Neural crest cell (in vitro differentiated cells): ENCODE results near the gene RXFP1. TPM values are rescaled to one million over a fixed set of nuclear protein-coding genes. Genes with fewer than 3 reads are reported as not detected.

Experiments
- DNase-seq: peaks from one replicate; pipeline ENCODE4 v3.0.0; 2021; ENCODE audit warnings: low read depth, mixed read lengths, low spot score
- H3K27ac Mint-ChIP-seq: one replicate; pipeline ENCODE4 v1.8.0; 2021; ENCODE audit warnings: mild to moderate bottlenecking, mixed read lengths; ENCODE audit not compliant: unreplicated experiment
- H3K27me3 Mint-ChIP-seq: 2 replicates; pipeline ENCODE4 v1.8.0; 2021; ENCODE audit warnings: low read depth, mild to moderate bottlenecking, mixed read lengths
- H3K36me3 Mint-ChIP-seq: 2 replicates; pipeline ENCODE4 v1.8.0; 2021; ENCODE audit warnings: low read depth, mild to moderate bottlenecking, mixed read lengths
- H3K4me1 Mint-ChIP-seq: 2 replicates; pipeline ENCODE4 v1.8.0; 2021; ENCODE audit warnings: mixed read lengths
- H3K4me3 Mint-ChIP-seq: one replicate; pipeline ENCODE4 v1.8.0; 2021; ENCODE audit warnings: mild to moderate bottlenecking, mixed read lengths
- H3K9me3 Mint-ChIP-seq: 2 replicates; pipeline ENCODE4 v1.8.0; 2021; ENCODE audit warnings: mixed read lengths
- CTCF ChIP-seq: fragments of 200-600 bp; sonication (generic); conservative IDR thresholded peaks from 2 replicates; pipeline ENCODE4 v1.5.0; 2021; ENCODE audit warnings: antibody characterized with exemption, mild to moderate bottlenecking
- long read RNA-seq: library from polyadenylated mRNA; unstranded; transcript quantifications from one replicate; pipeline ENCODE4 v2.0.0, GENCODE V29; 2020
- total RNA-seq: library from RNA; stranded (reverse); gene quantifications from 2 replicates; pipeline ENCODE4 v1.2.1, GENCODE V29; 2021

RXFP1 gene
- total RNA-seq, result not detected in 2 replicates
- long read RNA-seq, result 0 reads

GRCh38 chr4:158521484-158522088 is at the start of gene RXFP1:
Gene RXFP1 (plus strand): TSS chr4:158521882. CDS start chr4:158521977, 95 bp downstream.
- H3K36me3 Mint-ChIP-seq, result no peaks in the 10 kb centered on the region
- no peaks in the 10 kb centered on the region for H3K9me3 Mint-ChIP-seq
- no peak within 1 kb of the TSS for H3K4me3 Mint-ChIP-seq
- no peaks in the 10 kb centered on the region for H3K4me1 Mint-ChIP-seq
- TF ChIP-seq CTCF, result no peak
- DNase-seq, result no peak
- H3K27ac Mint-ChIP-seq, result no peak within 1 kb of the TSS
- H3K27me3 Mint-ChIP-seq, result no peaks in the 10 kb centered on the region

- Mint-ChIP-seq H3K9me3 (peaks cover 4% of the 10 kb centered on the region), H3K36me3 (no peaks in the 10 kb centered on the region), H3K27ac (no peak overlapping the region), H3K27me3 (peaks cover 7% of the 10 kb centered on the region), H3K4me3 (no peak overlapping the region), H3K4me1 (no peaks in the 10 kb centered on the region)
- TF ChIP-seq CTCF, result no peak
- no peak for DNase-seq
Measured at GRCh38 chr4:158481811-158482210, 39.9 kb upstream of the RXFP1 start.

GRCh38 chr4:158484173-158484885 is 37.4 kb upstream of the RXFP1 start:
- Mint-ChIP-seq H3K27ac (no peak overlapping the region), H3K9me3 (peaks cover 4% of the 10 kb centered on the region), H3K4me3 (no peak overlapping the region), H3K27me3 (peaks cover 4% of the 10 kb centered on the region), H3K4me1 (no peaks in the 10 kb centered on the region), H3K36me3 (no peaks in the 10 kb centered on the region)
- no peak for TF ChIP-seq CTCF
- no peak for DNase-seq

- H3K27me3 Mint-ChIP-seq, result peaks cover 5% of the 10 kb centered on the region
- H3K4me3 Mint-ChIP-seq, result no peak overlapping the region
- no peak overlapping the region for H3K27ac Mint-ChIP-seq
- H3K36me3 Mint-ChIP-seq, result no peaks in the 10 kb centered on the region
- no peaks in the 10 kb centered on the region for H3K9me3 Mint-ChIP-seq
- no peaks in the 10 kb centered on the region for H3K4me1 Mint-ChIP-seq
- TF ChIP-seq CTCF, result no peak
- no peak for DNase-seq
Measured at GRCh38 chr4:158490629-158491028, 31.1 kb upstream of the RXFP1 start.

GRCh38 chr4:158492391-158492790 is 29.3 kb upstream of the RXFP1 start:
- no peak overlapping the region for H3K27ac Mint-ChIP-seq
- H3K9me3 Mint-ChIP-seq, result no peaks in the 10 kb centered on the region
- no peak for TF ChIP-seq CTCF
- no peak for DNase-seq
- peaks cover 2% of the 10 kb centered on the region for H3K27me3 Mint-ChIP-seq
- no peaks in the 10 kb centered on the region for H3K36me3 Mint-ChIP-seq
- H3K4me1 Mint-ChIP-seq, result no peaks in the 10 kb centered on the region
- no peak overlapping the region for H3K4me3 Mint-ChIP-seq
